ENCODE results near the gene VWA3A.
"Not testable (repeated sequence)": the region's sequence is repeated elsewhere in the genome, so short reads cannot be mapped to it uniquely, and the experiment has no call there.

Gene VWA3A

GRCh38 chr16:22091721-22092120 lies 620 bp upstream of the VWA3A start:
- no peak for DNase-seq

- DNase-seq, result no peak
Measured at GRCh38 chr16:22093331-22093730, 990 bp downstream of the VWA3A start.

- no peak for DNase-seq
Measured at GRCh38 chr16:22093996-22094395, 1.7 kb downstream of the VWA3A start.

- no peak for DNase-seq
Measured at GRCh38 chr16:22098405-22099255, 6.3 kb downstream of the VWA3A start.

- no peak for DNase-seq
Measured at GRCh38 chr16:22099256-22099975, 7.1 kb downstream of the VWA3A start.

GRCh38 chr16:22103441-22103840 lies 11.1 kb downstream of the VWA3A start:
- no peak for DNase-seq

GRCh38 chr16:22109258-22109898 lies 17.0 kb downstream of the VWA3A start:
- DNase-seq, result no peak

- not testable (repeated sequence) for DNase-seq
Measured at GRCh38 chr16:22111629-22112028, 19.3 kb downstream of the VWA3A start.

- no peak for DNase-seq
Measured at GRCh38 chr16:22116095-22116700, 23.9 kb downstream of the VWA3A start.

GRCh38 chr16:22117609-22118008 lies 25.3 kb downstream of the VWA3A start:
- DNase-seq, result no peak

- DNase-seq, result no peak
Measured at GRCh38 chr16:22120440-22120839, 28.1 kb downstream of the VWA3A start.

- DNase-seq, result no peak
Measured at GRCh38 chr16:22122239-22122638, 29.9 kb downstream of the VWA3A start.

GRCh38 chr16:22123146-22123545 lies 30.8 kb downstream of the VWA3A start:
- no peak for DNase-seq

GRCh38 chr16:22123759-22124490 lies 31.6 kb downstream of the VWA3A start:
- no peak for DNase-seq

GRCh38 chr16:22124583-22125284 lies 32.4 kb downstream of the VWA3A start:
- no peak for DNase-seq

- DNase-seq, result no peak
Measured at GRCh38 chr16:22126037-22126558, 33.8 kb downstream of the VWA3A start.

- not testable (repeated sequence) for DNase-seq
Measured at GRCh38 chr16:22128537-22128936, 36.2 kb downstream of the VWA3A start.

GRCh38 chr16:22130528-22130927 lies 38.2 kb downstream of the VWA3A start:
- no peak for DNase-seq

GRCh38 chr16:22132801-22133200 lies 40.5 kb downstream of the VWA3A start:
- no peak for DNase-seq

GRCh38 chr16:22138482-22138881 lies 46.1 kb downstream of the VWA3A start:
- DNase-seq, result no peak

- no peak for DNase-seq
Measured at GRCh38 chr16:22139008-22139407, 46.7 kb downstream of the VWA3A start.

GRCh38 chr16:22139732-22140131 lies 47.4 kb downstream of the VWA3A start:
- DNase-seq, result no peak

All from right forelimb (tissue), 1 donor.